ENCODE results near the gene B3GNT5.

Gene B3GNT5

DNA sequence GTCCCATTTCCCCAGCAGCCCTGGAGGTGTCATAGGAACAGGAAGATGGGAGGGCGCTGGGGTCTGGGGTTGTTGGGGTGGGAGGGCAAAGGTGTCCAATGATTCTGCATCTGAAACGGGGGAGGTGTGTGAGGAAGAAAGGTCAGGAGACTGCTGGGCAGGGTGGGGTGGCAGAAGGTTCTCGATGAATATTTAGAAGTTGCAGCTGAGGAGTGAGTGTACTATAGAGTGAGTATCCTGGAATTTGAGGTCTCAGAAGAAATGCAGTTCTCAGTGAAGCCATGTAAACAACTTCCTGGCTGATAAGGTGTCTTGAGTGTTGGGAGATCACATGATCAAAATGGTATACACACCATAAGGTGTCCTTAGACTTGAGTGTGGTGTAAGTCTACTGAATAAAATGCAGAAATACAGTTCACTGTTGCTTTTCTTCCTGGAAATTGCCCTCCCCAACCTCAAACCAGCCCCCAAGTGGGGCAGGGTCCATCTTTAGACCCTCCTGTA lies 9.9 kb downstream of the B3GNT5 start:
- H3K4me3 ChIP-seq (replicated peaks; ENCODE audit: low read depth, low read length) = no peak overlapping the region
- TF ChIP-seq, protein P1, sequence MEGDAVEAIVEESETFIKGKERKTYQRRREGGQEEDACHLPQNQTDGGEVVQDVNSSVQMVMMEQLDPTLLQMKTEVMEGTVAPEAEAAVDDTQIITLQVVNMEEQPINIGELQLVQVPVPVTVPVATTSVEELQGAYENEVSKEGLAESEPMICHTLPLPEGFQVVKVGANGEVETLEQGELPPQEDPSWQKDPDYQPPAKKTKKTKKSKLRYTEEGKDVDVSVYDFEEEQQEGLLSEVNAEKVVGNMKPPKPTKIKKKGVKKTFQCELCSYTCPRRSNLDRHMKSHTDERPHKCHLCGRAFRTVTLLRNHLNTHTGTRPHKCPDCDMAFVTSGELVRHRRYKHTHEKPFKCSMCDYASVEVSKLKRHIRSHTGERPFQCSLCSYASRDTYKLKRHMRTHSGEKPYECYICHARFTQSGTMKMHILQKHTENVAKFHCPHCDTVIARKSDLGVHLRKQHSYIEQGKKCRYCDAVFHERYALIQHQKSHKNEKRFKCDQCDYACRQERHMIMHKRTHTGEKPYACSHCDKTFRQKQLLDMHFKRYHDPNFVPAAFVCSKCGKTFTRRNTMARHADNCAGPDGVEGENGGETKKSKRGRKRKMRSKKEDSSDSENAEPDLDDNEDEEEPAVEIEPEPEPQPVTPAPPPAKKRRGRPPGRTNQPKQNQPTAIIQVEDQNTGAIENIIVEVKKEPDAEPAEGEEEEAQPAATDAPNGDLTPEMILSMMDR (IDR thresholded peaks at IDR 0.05; ENCODE audit: low read depth, low read length, missing control alignments) = no peak
- no peak for DNase-seq (ENCODE audit: extremely low read depth, low read depth)

DNA sequence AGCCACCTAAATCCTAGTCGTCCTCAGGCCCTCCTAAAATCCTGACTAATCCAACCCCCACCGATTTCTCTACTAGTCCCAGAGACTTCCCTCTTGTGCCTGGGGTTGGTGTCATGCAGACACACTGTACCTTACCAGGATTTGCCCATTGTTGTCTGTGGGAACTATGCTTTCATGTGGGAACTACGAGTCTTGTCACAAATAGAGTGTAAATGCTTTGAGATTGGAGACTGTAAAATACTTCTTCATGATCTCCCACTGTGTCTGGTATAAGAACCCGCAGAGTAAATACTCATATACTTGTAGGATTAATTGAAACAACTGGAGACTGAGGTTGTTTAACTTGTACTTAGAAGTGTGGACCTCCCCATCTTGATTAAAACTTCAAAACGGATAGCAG lies 11.2 kb downstream of the B3GNT5 start:
- DNase-seq (ENCODE audit: extremely low read depth, low read depth) = no peak
- TF ChIP-seq, protein P1 (IDR thresholded peaks at IDR 0.05; ENCODE audit: low read depth, low read length, missing control alignments) = no peak
- H3K4me3 ChIP-seq (replicated peaks; ENCODE audit: low read depth, low read length) = no peak overlapping the region

DNA sequence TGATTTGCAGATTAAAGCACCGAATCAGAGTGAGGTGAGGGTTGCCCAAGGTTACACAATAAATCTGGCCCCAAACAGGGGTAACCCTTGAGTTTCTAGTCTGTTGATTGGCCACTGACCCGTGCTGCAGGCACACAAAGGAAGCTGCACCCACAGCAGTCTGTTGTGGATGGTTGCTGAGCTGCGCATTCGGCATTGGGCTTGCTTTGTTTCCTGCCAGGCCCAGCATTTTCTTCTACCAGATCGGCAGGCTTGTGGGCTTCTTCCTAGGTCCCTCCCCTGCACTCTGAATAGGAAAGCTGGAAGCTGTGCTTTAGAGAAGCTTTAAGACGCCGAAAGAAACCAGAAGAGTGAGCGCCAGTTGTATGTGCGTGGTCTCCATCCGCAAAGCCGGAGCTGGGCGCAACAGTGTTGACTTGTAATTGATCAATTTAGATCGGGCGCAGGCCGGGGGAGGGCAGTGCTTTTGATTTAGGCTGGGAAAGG lies 12.1 kb downstream of the B3GNT5 start:
- TF ChIP-seq, protein P1 (IDR thresholded peaks at IDR 0.05; ENCODE audit: low read depth, low read length, missing control alignments) = no peak
- H3K4me3 ChIP-seq (replicated peaks; ENCODE audit: low read depth, low read length) = no peak overlapping the region
- DNase-seq (ENCODE audit: extremely low read depth, low read depth) = no peak

DNA sequence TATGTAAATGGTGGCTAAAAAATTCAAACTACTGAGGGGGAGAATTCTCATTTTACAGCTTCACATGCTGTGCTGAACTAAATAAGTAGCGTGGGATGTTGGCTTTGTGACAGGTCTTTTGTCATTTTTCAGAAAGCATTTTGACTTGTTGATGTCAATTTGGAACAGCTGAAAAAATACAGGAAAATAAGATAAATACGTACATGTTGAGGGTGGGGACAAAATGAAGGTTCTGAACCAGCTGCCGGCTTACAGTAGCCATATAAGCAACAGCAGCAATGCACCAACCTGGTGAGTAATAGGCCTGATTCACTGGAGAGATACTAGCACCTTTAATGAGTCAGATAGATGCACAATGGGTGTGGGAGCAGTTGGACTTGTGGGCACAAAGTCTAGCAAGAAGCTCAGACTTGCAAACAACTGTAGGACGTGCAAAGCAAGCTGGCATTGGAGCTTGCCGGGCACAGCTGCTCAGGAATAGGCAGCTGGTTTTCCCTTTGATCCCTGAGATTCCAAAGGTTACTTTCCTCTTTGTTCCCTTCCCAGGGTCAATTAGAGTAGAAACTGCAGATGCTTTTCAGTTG lies 12.9 kb downstream of the B3GNT5 start:
- TF ChIP-seq, protein P1 (IDR thresholded peaks at IDR 0.05; ENCODE audit: low read depth, low read length, missing control alignments) = no peak
- peak; percentile 27 for DNase-seq (ENCODE audit: extremely low read depth, low read depth)
- no peak overlapping the region for H3K4me3 ChIP-seq (replicated peaks; ENCODE audit: low read depth, low read length)

- TF ChIP-seq, protein P1 (IDR thresholded peaks at IDR 0.05; ENCODE audit: low read depth, low read length, missing control alignments) = no peak
- no peak for DNase-seq (ENCODE audit: extremely low read depth, low read depth)
- H3K4me3 ChIP-seq (replicated peaks; ENCODE audit: low read depth, low read length) = no peak overlapping the region
Measured at GRCh38 chr3:183266454-183266853, 13.4 kb downstream of the B3GNT5 start.

DNA sequence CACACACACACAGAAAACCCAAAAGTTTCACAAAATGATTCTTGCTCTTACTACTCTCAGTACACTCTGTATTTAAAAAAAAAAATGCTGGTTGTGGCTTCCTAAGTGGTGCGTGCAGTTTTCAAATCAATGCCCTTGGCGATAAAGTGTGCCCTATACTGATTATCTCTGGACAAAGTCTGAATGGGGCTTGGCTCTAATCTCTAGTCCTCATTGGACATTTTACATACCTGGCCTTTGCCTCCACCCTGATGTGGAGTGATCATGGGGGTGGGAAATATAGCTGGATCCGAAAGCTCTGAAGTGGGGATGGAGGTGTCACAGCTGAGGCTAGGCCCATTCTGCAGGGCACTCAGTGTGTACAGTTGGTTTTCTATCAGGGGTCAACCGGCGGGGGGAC lies 14.1 kb downstream of the B3GNT5 start:
- no peak for DNase-seq (ENCODE audit: extremely low read depth, low read depth)
- H3K4me3 ChIP-seq (replicated peaks; ENCODE audit: low read depth, low read length) = no peak overlapping the region
- TF ChIP-seq, protein P1 (IDR thresholded peaks at IDR 0.05; ENCODE audit: low read depth, low read length, missing control alignments) = no peak

DNA sequence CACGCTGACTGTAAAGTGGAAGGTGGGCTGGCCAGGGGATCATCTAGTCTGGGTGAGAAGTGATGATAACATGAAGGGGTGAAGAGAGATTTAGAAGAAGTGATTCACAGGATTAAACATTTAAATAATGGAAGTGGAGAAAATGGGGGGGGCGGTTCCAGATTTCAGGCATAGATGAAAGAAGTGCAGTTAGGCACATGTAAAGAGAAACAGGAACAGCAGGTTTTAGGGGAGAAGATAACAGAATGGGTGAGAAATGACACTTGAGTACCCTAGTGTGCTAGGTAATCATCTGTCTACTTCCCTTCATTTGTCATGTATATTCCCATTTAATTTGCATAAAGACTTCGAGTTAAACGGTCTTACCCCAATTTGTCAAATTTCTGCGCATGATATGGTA lies 15.3 kb downstream of the B3GNT5 start:
- TF ChIP-seq, protein P1 (IDR thresholded peaks at IDR 0.05; ENCODE audit: low read depth, low read length, missing control alignments) = no peak

More for the DNA sequence above, 15.3 kb downstream of the B3GNT5 start:
- H3K4me3 ChIP-seq (replicated peaks; ENCODE audit: low read depth, low read length) = no peak overlapping the region
- no peak for DNase-seq (ENCODE audit: extremely low read depth, low read depth)
